ENCODE measurements around the gene CTNND2.

Gene CTNND2

GRCh38 chr5:11385901-11386293 is 518.3 kb downstream of the CTNND2 start:
- no peak for DNase-seq (ENCODE audit: low read depth, low spot score)

GRCh38 chr5:11385251-11385900 is 518.9 kb downstream of the CTNND2 start:
- no peak for DNase-seq (ENCODE audit: low read depth, low spot score)

GRCh38 chr5:11384441-11385250 is 519.6 kb downstream of the CTNND2 start:
- no peak for DNase-seq (ENCODE audit: low read depth, low spot score)

- DNase-seq (ENCODE audit: low read depth, low spot score), result no peak
Observed at GRCh38 chr5:11383506-11384095, 520.6 kb downstream of the CTNND2 start.

GRCh38 chr5:11378461-11378860 is 525.8 kb downstream of the CTNND2 start:
- no peak for DNase-seq (ENCODE audit: low read depth, low spot score)

- DNase-seq (ENCODE audit: low read depth, low spot score), result no peak
Observed at GRCh38 chr5:11377896-11378295, 526.4 kb downstream of the CTNND2 start.

- no peak for DNase-seq (ENCODE audit: low read depth, low spot score)
Observed at GRCh38 chr5:11372191-11372590, 532.1 kb downstream of the CTNND2 start.

- DNase-seq (ENCODE audit: low read depth, low spot score), result no peak
Observed at GRCh38 chr5:11371021-11371420, 533.2 kb downstream of the CTNND2 start.

- no peak for DNase-seq (ENCODE audit: low read depth, low spot score)
Observed at GRCh38 chr5:11364531-11364930, 539.7 kb downstream of the CTNND2 start.

GRCh38 chr5:11363631-11364178 is 540.5 kb downstream of the CTNND2 start:
- no peak for DNase-seq (ENCODE audit: low read depth, low spot score)

GRCh38 chr5:11361768-11362167 is 542.5 kb downstream of the CTNND2 start:
- DNase-seq (ENCODE audit: low read depth, low spot score), result no peak

- no peak for DNase-seq (ENCODE audit: low read depth, low spot score)
Observed at GRCh38 chr5:11357928-11358327, 546.3 kb downstream of the CTNND2 start.

GRCh38 chr5:11355491-11355890 is 548.8 kb downstream of the CTNND2 start:
- DNase-seq (ENCODE audit: low read depth, low spot score), result no peak

GRCh38 chr5:11346336-11346735 is 557.9 kb downstream of the CTNND2 start:
- no peak for DNase-seq (ENCODE audit: low read depth, low spot score)

- DNase-seq (ENCODE audit: low read depth, low spot score), result no peak
Observed at GRCh38 chr5:11335881-11336760, 568.1 kb downstream of the CTNND2 start.

GRCh38 chr5:11334404-11334803 is 569.8 kb downstream of the CTNND2 start:
- DNase-seq (ENCODE audit: low read depth, low spot score), result no peak

GRCh38 chr5:11329679-11330078 is 574.6 kb downstream of the CTNND2 start:
- no peak for DNase-seq (ENCODE audit: low read depth, low spot score)

- DNase-seq (ENCODE audit: low read depth, low spot score), result no peak
Observed at GRCh38 chr5:11324521-11325289, 579.5 kb downstream of the CTNND2 start.

GRCh38 chr5:11323761-11324160 is 580.5 kb downstream of the CTNND2 start:
- DNase-seq (ENCODE audit: low read depth, low spot score), result no peak

GRCh38 chr5:11322133-11322532 is 582.1 kb downstream of the CTNND2 start:
- no peak for DNase-seq (ENCODE audit: low read depth, low spot score)
